ENCODE results near the gene EED.
"Not testable (repeated sequence)": the region's sequence is repeated elsewhere in the genome, so short reads cannot be mapped to it uniquely, and the experiment has no call there.

EED gene

GRCh38 chr11:86251345-86251744 lies 6.8 kb downstream of the EED start:
- no peak for DNase-seq

DNA sequence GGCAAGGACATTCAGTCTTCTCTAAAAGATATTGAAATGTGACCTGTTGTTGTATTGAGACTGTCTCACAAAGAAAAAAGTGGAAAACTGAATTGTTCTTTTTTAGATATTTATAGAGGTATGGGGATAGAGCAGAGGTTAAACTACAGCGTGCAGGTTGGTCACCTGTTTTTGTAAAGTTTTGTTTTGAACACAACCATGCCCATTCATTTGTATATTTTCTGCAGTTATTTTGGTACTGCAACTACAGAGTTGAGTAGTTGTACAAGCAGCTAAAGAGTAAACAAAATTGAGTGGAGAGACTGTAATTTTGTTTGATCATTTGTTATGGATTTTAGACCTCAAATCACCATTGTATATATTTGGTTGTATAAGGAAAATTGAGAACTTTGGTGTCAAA lies 11.3 kb downstream of the EED start:
- no peak for DNase-seq

DNA sequence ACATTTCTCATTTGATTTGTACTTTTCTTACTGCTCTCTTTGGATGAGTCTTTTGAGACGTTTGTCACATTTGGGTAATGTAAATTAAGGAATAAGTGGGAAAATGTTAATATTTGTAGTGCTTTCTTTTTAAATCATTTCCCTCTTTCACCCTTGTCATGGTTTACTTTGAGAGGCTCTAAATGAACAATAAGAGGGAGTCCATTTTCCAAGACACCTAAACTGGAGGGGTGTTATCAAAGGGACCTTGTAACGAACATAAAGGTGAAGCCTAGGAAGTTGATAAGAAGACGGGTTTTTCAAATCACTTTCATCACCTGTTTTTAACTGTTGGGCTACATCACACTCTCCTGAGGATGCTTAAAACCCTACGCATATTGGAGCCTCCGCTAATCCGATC lies 12.1 kb downstream of the EED start:
- no peak for DNase-seq

DNA sequence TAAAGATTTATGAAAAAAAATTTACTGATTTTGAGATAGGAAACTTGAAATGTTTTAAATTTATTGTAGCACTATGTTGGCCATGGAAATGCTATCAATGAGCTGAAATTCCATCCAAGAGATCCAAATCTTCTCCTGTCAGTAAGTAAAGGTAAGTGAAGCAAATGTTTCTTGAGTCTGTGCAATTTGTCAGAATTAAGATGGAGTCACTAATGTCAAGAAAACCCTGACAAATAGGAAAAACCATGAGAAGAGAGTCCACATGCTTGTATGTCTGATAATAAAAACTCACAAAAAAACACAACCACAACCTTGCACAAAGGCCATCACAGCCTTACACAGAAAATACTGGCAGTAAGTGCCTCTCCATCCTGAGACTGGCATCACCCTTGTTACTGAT lies 12.9 kb downstream of the EED start:
- no peak for DNase-seq

- no peak for DNase-seq
Observed at GRCh38 chr11:86259730-86260129, 15.2 kb downstream of the EED start.

GRCh38 chr11:86261328-86261727 lies 16.8 kb downstream of the EED start:
- DNase-seq: no peak

- no peak for DNase-seq
Observed at GRCh38 chr11:86262387-86262786, 17.8 kb downstream of the EED start.

DNA sequence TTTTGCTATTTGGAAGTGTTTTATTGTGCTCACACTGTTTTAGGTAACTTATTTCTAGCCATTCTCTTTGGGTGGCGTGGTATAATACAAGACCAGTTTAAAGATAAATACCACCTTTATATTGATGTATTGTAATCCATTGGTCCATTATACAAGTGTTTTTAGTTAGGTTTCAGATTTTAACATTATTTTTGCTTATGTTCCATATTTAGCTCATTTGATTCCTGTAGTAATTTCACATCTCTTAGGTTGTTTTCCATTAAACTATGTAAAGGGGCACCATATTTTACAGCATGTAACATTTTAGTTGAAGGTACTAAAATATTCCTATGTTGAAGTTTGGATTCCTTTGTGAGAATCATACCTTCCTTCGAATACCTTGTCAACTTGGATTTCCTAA lies 20.1 kb downstream of the EED start:
- no peak for DNase-seq

DNA sequence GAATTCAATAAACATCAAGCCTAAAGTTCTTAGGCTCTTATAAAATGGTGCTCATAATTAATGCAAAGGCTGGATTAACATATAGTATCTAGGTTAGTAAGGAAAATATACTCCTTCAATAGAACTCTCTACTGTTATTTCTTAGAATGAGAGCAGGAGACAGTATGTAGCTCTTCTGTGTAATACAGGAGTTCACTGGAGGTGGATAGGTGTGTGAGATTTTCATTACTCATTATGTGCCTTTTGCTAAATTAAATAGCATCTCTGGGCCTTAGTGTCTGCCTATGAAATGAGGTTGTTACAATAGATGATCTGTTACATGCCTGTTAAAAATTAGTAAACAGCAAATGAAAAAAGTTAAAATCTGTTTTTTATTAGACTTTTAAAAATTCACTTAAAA lies 20.6 kb downstream of the EED start:
- DNase-seq: no peak

- DNase-seq: no peak
Observed at GRCh38 chr11:86269645-86270044, 25.1 kb downstream of the EED start.

DNA sequence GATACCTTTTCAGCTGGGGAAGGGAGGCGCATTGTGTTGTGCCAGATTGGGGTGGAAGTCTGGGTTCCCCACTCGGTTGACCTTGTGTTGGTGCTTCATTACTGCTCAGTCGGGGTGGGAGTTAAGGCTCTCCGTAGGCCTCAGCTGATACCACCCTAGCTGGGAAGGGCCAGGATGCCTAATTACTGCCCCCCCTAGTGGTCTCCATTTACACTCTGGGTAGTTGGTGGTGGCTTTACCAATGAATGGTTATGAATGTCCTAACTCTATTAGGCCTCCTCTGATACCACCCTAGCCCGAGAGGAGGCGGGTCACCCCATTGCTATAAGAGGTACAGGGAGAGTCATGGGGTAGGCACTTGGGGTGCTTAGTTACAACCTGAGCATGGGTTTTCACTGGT lies 29.9 kb downstream of the EED start:
- DNase-seq: no peak

DNA sequence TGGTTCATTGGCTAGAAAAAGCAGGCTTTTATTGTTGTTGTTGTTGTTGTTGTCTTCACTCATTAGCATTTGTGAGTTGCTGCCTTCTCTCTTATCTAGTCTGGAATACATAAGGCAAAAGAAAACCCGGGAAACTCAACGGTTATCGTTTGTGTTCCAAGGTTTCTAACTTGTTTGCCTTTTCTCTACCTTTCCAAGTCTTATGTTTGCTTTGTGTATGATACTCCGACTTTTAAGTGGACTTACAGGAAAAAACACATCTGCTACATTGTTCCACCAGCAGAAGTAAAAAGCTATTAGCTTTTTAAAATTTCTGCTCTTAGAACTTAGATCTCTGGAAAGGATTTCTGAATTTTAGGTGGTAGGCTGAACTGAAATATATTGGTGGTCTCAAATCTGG lies 30.4 kb downstream of the EED start:
- no peak for DNase-seq

- DNase-seq: no peak
Observed at GRCh38 chr11:86275493-86276370, 31.2 kb downstream of the EED start.

DNA sequence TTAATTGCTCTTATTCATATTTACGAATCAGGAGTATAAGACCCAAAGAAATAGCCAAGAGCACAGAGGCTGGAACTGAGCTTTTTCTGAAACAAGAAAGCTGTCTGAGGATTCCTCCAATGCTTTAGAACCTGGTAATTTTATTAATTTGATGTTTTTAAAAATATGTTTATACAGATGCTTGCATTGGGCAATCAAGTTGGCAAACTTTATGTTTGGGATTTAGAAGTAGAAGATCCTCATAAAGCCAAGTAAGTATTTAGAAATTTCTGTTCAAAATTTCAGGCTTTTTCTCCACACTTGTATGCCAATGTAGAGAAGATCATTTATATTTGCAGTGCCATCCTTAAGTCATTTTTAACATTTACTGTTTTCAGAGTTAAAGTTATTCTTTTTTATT lies 33.2 kb downstream of the EED start:
- DNase-seq: no peak

- DNase-seq: no peak
Observed at GRCh38 chr11:86278226-86278625, 33.7 kb downstream of the EED start.

DNA sequence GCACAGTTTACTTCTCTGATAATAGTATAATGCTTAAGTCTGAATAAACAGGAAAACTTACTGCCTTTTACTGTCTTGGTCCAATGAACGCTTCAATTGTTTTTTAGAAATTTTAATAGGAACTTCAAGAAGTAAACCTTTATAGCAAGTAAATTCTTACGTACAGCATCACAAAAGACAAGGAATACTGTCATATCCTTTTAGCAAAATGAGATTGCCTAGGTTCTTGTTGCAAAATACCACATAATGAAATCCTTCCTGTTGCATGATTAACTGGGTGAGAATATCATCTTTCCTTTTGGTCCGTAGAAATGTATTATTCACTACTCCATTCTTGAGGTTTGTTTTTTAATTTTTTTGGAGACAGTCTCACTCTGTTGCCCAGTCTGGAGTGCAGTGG lies 35.2 kb downstream of the EED start:
- no peak for DNase-seq

DNA sequence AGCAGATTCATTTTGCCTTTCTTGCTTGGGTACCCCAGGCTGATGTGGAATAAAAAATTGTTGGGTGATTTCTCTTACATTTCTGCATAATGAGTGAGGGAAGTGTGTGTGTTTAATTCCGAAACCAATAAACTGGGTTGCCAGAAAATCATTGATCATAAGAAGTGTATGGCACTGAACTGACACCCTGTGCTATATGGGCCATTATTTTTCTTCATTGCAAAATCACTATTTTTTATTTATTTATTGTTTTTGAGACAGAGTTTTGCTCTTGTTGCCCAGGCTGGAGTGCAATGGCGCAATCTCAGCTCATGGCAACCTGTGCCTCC lies 42.9 kb downstream of the EED start:
- DNase-seq: no peak

DNA sequence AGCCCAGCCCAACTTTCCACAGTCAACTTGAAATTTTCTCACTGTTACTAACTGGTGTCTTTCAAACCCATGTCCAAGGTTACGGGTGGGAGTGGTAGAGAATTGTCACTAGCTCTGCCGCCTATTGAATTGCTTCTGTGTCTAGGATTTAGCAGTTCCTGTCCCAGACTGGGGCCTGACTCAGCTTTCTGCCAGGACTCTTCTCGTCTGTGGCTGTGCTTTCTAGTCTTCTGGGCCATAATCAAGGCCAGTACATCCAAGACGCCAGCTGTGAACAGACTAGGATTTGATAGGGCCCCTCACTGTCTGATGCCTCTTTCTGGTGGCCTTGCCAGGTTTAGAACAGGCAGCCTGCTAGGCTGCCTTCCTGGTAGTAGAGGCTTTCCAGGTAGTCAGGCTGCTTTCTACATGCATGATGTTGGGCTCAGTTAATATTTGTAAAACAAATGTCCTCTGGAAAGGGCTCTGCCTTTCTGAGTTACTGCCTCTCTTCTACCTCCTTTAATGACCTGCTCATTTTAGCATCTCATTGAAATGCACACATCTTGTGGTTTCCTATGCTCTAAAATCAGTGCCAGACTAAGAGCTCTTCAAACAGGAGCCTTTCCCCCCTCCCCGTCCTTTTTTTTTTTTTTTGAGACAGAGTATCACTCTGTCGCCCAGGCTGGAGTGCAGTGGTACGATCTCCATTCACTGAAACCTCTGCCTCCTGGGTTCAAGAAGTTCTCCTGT lies 44.4 kb downstream of the EED start:
- no peak for DNase-seq

GRCh38 chr11:86289508-86290280 lies 45.1 kb downstream of the EED start:
- not testable (repeated sequence) for DNase-seq

GRCh38 chr11:86291466-86292262 lies 47.1 kb downstream of the EED start:
- DNase-seq: peak; percentile 76

GRCh38 chr11:86292912-86293616 lies 48.5 kb downstream of the EED start:
- DNase-seq: peak; percentile 37

GRCh38 chr11:86294026-86294425 lies 49.5 kb downstream of the EED start:
- no peak for DNase-seq
